NOMO-1 (cell line): ENCODE measurements around the gene SNX7.
A peak's percentile ranks its signal among the peaks of the same experiment; 100 is the strongest.

ENCODE experiments used
- DNase-seq, 2 experiments: peaks; one replicate each; lab custom pipeline; 2025; ENCODE audit not compliant: unreplicated experiment in 2 of 2; lab: John Stamatoyannopoulos, UW

SNX7 gene

DNA sequence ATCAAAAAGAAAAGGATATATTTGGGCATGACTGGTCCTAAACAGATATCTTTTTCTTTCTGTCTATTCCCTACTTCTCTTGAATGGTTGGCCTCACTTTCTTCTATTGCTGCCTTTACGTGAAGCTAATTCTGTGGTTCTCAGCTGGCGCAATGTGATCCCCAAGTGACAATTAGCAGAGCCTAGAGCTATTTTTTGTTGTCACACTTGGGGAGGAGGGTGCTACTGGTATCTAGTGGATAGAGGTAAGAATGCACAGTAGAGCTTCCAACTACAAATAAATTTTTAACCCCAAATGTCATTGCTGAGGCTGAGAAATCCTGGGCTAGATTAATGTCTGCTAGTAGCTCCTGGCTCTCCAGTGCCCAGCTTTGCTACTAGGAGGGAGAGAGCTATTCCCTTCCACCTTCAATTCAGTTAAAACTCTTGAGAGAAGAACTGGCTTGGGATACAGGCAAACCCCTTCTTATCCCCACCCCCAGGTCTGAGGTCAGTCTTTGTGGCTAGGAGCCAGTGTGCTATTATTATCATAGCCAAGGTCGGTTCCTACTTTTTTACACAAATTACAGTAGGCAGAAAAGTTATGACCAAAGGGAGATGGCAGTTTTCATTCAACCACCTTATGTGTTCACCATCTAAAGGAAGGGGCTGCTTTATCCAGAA lies 102.1 kb downstream of the SNX7 start:
- DNase-seq: peak; percentile 37 to 65

DNA sequence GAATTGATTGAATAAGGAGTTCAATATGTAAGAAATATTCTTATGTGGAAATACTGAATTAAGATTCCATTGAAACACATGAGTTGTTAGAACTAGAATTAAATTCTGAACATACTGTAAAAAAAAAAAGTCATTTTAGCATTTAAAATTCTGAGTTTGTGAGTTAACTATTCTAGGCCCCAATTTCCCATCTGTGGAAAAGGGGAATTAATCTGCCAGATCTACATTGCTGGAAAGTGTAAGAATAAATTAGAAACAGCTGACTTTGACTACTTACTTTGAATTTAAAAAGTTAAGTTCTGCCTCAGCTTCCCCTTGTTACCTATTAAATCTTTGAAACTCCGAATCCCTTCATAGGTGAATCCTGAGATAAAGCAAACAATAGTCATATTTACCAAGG lies 103.0 kb downstream of the SNX7 start:
- DNase-seq: no peak

DNA sequence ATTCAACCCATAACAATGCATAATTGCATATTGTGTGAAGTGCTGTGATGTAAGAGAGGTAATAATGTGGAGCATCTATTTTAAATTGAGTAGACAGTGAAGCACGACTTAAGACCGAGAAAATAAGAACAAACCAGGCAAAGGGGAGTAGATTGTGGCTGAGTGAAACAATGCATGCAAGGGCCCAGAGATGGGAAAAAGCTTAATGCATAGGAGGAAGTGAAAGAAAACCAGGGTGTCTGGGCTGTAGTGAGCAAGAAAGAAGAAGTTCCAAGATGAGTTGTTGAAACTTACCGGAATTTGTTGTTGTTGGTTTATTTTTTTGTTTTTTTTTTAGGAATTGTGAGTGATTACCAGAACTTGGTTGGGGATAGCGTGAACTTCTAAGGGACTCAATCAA lies 104.7 kb downstream of the SNX7 start:
- peak; percentile 82 to 92 for DNase-seq

DNA sequence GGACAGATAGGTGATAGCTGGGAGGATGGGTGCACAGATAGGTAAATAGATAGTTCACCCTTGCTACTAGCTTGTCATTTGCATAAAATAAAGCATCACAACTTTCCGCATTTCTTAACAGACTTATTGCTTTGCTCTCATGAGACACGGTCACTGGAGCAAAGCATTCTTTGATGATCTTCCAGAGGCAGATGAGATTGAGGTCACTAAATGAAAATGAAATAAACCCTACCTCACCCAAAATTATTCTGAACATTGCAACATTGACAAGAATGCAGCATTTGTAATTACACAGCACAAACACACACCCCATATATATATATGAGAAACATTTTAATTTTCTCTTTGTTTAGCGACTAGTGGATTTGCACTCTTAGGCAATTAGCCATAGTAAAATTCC lies 107.6 kb downstream of the SNX7 start:
- no peak for DNase-seq

DNA sequence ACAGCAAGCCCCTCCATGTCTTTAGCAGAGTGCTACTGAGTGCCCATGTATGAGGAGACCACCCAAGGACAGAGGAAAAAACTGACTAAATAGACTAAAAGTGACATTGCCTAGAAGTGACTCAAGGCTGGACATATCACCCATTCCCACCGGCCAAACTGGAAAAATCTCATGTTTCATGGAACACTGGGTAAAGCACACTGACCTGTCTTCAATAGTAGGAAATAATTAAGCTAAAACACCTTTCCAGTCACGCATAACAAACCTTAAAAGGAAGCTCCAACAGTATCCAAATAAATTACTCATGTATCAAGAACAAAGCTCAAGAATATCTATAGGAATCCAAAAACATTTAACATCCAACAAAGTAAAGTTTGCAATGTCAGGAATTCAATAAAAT lies 120.4 kb downstream of the SNX7 start:
- no peak for DNase-seq

DNA sequence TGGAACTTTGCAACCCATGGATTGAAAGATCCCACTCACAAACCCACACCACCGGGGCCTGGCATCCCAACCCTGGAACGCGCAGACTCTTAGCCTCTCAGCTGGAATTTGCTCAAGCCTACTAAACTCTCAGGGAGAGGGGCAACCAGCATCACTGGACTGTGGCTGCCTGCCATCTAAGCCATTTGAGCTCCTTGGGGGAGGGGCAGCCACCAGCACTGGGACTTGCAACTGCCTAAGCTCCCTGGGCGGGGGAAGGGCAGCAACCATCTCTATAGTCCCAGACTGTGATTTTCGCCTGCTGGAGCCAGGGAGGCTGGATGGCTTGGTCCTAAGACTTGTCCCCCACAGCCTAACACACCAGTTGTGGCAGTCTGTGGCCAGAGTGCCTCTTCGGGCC lies 122.3 kb downstream of the SNX7 start:
- no peak for DNase-seq

DNA sequence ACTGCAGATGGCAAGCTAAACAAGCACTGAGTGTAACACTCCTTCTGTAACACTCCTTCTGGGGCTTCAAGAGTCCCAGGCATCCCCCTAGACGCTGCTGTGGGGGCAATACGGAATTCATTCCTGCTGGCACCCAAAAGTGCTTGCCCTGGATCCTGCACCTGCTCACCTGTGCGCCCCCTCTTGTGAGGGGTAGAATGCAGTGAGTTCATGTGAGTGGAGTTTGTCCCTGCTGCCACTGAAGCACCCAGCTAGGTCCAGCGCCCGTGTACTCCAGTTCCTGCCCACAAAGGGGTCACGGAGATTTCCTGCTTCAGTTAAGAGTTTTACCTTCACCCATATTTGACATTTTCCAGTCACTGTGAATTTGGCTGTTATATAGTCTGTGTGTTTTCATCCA lies 130.0 kb downstream of the SNX7 start:
- no peak for DNase-seq

DNA sequence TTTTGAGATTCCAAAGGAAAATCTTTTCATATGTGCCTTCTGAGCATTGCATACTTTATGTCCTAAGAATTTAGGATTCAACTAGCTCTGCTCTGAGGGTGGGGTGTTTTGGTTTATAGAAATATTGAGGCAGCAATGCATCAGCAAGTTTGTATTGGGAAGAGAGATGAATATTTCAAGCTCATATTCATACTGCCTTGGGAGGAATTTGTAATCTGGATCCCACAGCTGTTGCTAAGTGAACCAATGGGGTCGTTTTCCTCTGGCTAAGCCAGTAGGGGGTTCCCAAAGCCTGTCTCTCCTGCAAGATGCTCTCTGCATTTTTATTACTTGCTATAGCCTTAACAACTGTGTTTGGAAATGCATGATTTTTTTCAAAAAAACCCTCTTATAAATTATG lies 130.6 kb downstream of the SNX7 start:
- no peak for DNase-seq

DNA sequence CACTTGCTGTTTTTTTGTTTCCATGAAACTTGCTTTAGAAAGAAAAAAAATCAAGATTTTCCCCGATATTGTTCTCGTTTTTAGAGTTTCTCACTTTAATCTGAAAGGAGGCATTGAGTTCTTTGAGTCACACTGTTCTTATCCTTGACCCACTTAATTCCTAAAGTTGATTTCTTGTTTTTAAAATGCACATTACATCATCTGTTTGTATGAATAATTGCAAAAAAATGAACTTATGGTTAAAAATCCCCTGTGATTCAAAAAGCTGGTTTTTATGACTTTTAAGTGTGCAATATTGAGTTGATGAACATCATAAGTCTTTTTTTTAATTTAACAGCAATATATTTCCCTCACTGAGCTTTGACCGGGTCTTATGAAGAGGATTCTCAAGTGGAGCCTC lies 131.6 kb downstream of the SNX7 start:
- no peak for DNase-seq

DNA sequence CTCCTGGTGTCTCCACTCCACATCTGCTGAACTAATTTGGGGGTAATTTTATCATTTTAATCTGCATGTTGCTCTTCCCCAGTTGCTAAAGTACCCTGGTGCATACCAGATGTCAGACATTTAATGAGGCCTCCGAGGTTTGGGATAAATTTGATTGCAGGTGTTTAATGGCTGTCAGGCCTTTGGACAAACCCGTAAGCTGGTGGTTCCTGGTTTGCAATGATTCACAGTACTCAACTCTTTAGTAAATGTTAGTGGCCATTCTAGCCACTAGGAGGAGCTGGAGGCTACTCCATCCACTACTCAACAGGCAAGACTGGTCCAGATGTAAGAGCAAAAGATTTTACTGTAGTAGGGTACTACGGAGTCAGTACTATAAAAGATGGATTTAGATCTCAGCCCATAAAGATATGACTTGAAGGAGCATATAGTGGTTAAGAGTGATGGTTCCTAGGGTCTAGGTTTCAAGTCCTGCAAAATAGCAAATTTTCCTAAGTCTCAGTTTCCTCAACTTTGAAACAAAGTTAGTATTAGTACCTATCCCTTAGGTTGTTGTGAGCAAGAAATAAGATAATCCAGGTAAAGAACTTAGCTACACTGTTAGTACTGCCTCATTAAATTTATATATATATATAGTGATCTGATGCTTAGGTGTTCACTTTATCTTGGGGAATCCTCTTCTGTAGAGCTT lies 132.8 kb downstream of the SNX7 start:
- peak in 1 of 2 experiments; percentile 58 for DNase-seq

DNA sequence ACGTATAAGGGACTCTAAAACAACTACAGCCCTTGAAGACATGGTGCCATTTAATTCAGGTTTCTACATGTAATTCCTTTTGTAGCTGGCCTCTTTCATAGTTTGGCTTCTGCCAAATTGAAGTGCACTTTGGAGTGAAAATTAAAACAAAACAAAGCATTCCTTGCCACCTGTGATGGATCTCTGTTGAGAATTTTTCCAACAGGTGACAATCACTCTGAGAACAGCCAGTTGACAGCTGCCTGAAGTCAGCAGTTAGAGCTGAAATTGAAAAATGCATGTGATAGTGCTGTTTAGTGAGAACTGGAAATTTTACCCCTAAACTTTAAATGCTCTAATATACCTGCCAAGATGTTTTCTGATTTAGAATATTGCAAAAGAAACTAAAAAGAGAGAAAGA lies 134.5 kb downstream of the SNX7 start:
- DNase-seq: no peak

DNA sequence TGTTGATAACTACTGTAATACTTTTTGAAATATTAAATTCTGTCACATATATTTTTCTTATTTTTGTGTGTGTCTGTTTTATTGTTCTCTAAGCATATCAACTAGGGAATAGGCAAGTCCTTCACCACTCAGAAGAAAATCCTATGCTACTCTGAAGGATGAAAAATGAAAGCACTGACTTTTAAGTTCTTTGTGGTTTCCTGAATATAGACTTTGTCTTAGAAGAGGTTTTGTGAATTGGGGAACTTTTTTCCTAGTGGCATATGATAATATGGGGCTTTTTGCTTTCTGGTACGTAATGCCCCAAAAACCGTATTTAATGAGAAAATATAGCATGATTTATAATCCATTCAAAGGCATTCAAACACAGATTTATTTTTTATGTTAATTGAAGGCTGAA lies 136.0 kb downstream of the SNX7 start:
- no peak for DNase-seq
